Measurements from ENCODE around the gene USH2A.
A peak's percentile ranks its signal among the peaks of the same experiment; 100 is the strongest.

The USH2A gene

GRCh38 chr1:216223486-216223885 lies 199.8 kb downstream of the USH2A start:
- no peaks in the 10 kb centered on the region for H3K4me1 ChIP-seq (ENCODE audit: control insufficient read depth, low read depth, low read length)
- H3K36me3 ChIP-seq (ENCODE audit: control insufficient read depth, low read depth, low read length): no peaks in the 10 kb centered on the region
- no peaks in the 10 kb centered on the region for H3K27me3 ChIP-seq (ENCODE audit: control insufficient read depth, insufficient read depth, low read length)
- H3K4me3 ChIP-seq (ENCODE audit: low read length): no peak overlapping the region
- no peak overlapping the region for H3K9ac ChIP-seq (ENCODE audit: low read length)
- H3K27ac ChIP-seq (ENCODE audit: low read length): no peak overlapping the region
- H3K9me3 ChIP-seq (ENCODE audit: control insufficient read depth, low read depth, low read length): no peaks in the 10 kb centered on the region

- no peaks in the 10 kb centered on the region for H3K36me3 ChIP-seq (ENCODE audit: control insufficient read depth, low read depth, low read length)
- H3K4me1 ChIP-seq (ENCODE audit: control insufficient read depth, low read depth, low read length): no peaks in the 10 kb centered on the region
- H3K4me3 ChIP-seq (ENCODE audit: low read length): no peak overlapping the region
- H3K27ac ChIP-seq (ENCODE audit: low read length): no peak overlapping the region
- H3K9me3 ChIP-seq (ENCODE audit: control insufficient read depth, low read depth, low read length): no peaks in the 10 kb centered on the region
- no peak overlapping the region for H3K9ac ChIP-seq (ENCODE audit: low read length)
- H3K27me3 ChIP-seq (ENCODE audit: control insufficient read depth, insufficient read depth, low read length): no peaks in the 10 kb centered on the region
Observed at GRCh38 chr1:216222288-216222687, 201.0 kb downstream of the USH2A start.

GRCh38 chr1:216221260-216221700 lies 202.0 kb downstream of the USH2A start:
- Histone ChIP-seq H3K9ac (ENCODE audit: low read length) (peak overlapping the region; percentile 5), H3K36me3 (ENCODE audit: control insufficient read depth, low read depth, low read length) (no peaks in the 10 kb centered on the region), H3K27me3 (ENCODE audit: control insufficient read depth, insufficient read depth, low read length) (no peaks in the 10 kb centered on the region), H3K4me3 (ENCODE audit: low read length) (peak overlapping the region; percentile 60), H3K27ac (ENCODE audit: low read length) (peak overlapping the region; percentile 16), H3K9me3 (ENCODE audit: control insufficient read depth, low read depth, low read length) (no peaks in the 10 kb centered on the region), H3K4me1 (ENCODE audit: control insufficient read depth, low read depth, low read length) (no peaks in the 10 kb centered on the region)

- H3K27me3 ChIP-seq (ENCODE audit: control insufficient read depth, insufficient read depth, low read length): no peaks in the 10 kb centered on the region
- H3K36me3 ChIP-seq (ENCODE audit: control insufficient read depth, low read depth, low read length): no peaks in the 10 kb centered on the region
- H3K9ac ChIP-seq (ENCODE audit: low read length): no peak overlapping the region
- H3K4me1 ChIP-seq (ENCODE audit: control insufficient read depth, low read depth, low read length): no peaks in the 10 kb centered on the region
- H3K4me3 ChIP-seq (ENCODE audit: low read length): no peak overlapping the region
- no peak overlapping the region for H3K27ac ChIP-seq (ENCODE audit: low read length)
- H3K9me3 ChIP-seq (ENCODE audit: control insufficient read depth, low read depth, low read length): no peaks in the 10 kb centered on the region
Observed at GRCh38 chr1:216216305-216216704, 206.9 kb downstream of the USH2A start.

GRCh38 chr1:216215169-216215568 lies 208.1 kb downstream of the USH2A start:
- Histone ChIP-seq H3K4me3 (ENCODE audit: low read length) (no peak overlapping the region), H3K36me3 (ENCODE audit: control insufficient read depth, low read depth, low read length) (no peaks in the 10 kb centered on the region), H3K4me1 (ENCODE audit: control insufficient read depth, low read depth, low read length) (no peaks in the 10 kb centered on the region), H3K27me3 (ENCODE audit: control insufficient read depth, insufficient read depth, low read length) (no peaks in the 10 kb centered on the region), H3K9me3 (ENCODE audit: control insufficient read depth, low read depth, low read length) (no peaks in the 10 kb centered on the region), H3K9ac (ENCODE audit: low read length) (no peak overlapping the region), H3K27ac (ENCODE audit: low read length) (no peak overlapping the region)

GRCh38 chr1:216212826-216213225 lies 210.4 kb downstream of the USH2A start:
- H3K9me3 ChIP-seq (ENCODE audit: control insufficient read depth, low read depth, low read length): no peaks in the 10 kb centered on the region
- H3K4me1 ChIP-seq (ENCODE audit: control insufficient read depth, low read depth, low read length): no peaks in the 10 kb centered on the region
- H3K9ac ChIP-seq (ENCODE audit: low read length): no peak overlapping the region
- H3K36me3 ChIP-seq (ENCODE audit: control insufficient read depth, low read depth, low read length): no peaks in the 10 kb centered on the region
- H3K4me3 ChIP-seq (ENCODE audit: low read length): no peak overlapping the region
- H3K27ac ChIP-seq (ENCODE audit: low read length): no peak overlapping the region
- H3K27me3 ChIP-seq (ENCODE audit: control insufficient read depth, insufficient read depth, low read length): no peaks in the 10 kb centered on the region

GRCh38 chr1:216210081-216210480 lies 213.2 kb downstream of the USH2A start:
- H3K27me3 ChIP-seq (ENCODE audit: control insufficient read depth, insufficient read depth, low read length): no peaks in the 10 kb centered on the region
- H3K4me1 ChIP-seq (ENCODE audit: control insufficient read depth, low read depth, low read length): no peaks in the 10 kb centered on the region
- H3K9me3 ChIP-seq (ENCODE audit: control insufficient read depth, low read depth, low read length): no peaks in the 10 kb centered on the region
- no peak overlapping the region for H3K9ac ChIP-seq (ENCODE audit: low read length)
- H3K27ac ChIP-seq (ENCODE audit: low read length): no peak overlapping the region
- H3K4me3 ChIP-seq (ENCODE audit: low read length): no peak overlapping the region
- no peaks in the 10 kb centered on the region for H3K36me3 ChIP-seq (ENCODE audit: control insufficient read depth, low read depth, low read length)

GRCh38 chr1:216209125-216209524 lies 214.1 kb downstream of the USH2A start:
- Histone ChIP-seq H3K4me1 (ENCODE audit: control insufficient read depth, low read depth, low read length) (no peaks in the 10 kb centered on the region), H3K9ac (ENCODE audit: low read length) (no peak overlapping the region), H3K9me3 (ENCODE audit: control insufficient read depth, low read depth, low read length) (no peaks in the 10 kb centered on the region), H3K36me3 (ENCODE audit: control insufficient read depth, low read depth, low read length) (no peaks in the 10 kb centered on the region), H3K27me3 (ENCODE audit: control insufficient read depth, insufficient read depth, low read length) (no peaks in the 10 kb centered on the region), H3K4me3 (ENCODE audit: low read length) (no peak overlapping the region), H3K27ac (ENCODE audit: low read length) (no peak overlapping the region)

GRCh38 chr1:216207154-216207553 lies 216.1 kb downstream of the USH2A start:
- Histone ChIP-seq H3K9ac (ENCODE audit: low read length) (no peak overlapping the region), H3K4me1 (ENCODE audit: control insufficient read depth, low read depth, low read length) (no peaks in the 10 kb centered on the region), H3K4me3 (ENCODE audit: low read length) (no peak overlapping the region), H3K36me3 (ENCODE audit: control insufficient read depth, low read depth, low read length) (no peaks in the 10 kb centered on the region), H3K27ac (ENCODE audit: low read length) (no peak overlapping the region), H3K9me3 (ENCODE audit: control insufficient read depth, low read depth, low read length) (no peaks in the 10 kb centered on the region), H3K27me3 (ENCODE audit: control insufficient read depth, insufficient read depth, low read length) (no peaks in the 10 kb centered on the region)

GRCh38 chr1:216205176-216205575 lies 218.1 kb downstream of the USH2A start:
- H3K36me3 ChIP-seq (ENCODE audit: control insufficient read depth, low read depth, low read length): no peaks in the 10 kb centered on the region
- no peak overlapping the region for H3K9ac ChIP-seq (ENCODE audit: low read length)
- H3K4me3 ChIP-seq (ENCODE audit: low read length): no peak overlapping the region
- no peaks in the 10 kb centered on the region for H3K4me1 ChIP-seq (ENCODE audit: control insufficient read depth, low read depth, low read length)
- no peak overlapping the region for H3K27ac ChIP-seq (ENCODE audit: low read length)
- H3K9me3 ChIP-seq (ENCODE audit: control insufficient read depth, low read depth, low read length): no peaks in the 10 kb centered on the region
- no peaks in the 10 kb centered on the region for H3K27me3 ChIP-seq (ENCODE audit: control insufficient read depth, insufficient read depth, low read length)

- Histone ChIP-seq H3K9ac (ENCODE audit: low read length) (no peak overlapping the region), H3K9me3 (ENCODE audit: control insufficient read depth, low read depth, low read length) (no peaks in the 10 kb centered on the region), H3K4me3 (ENCODE audit: low read length) (no peak overlapping the region), H3K4me1 (ENCODE audit: control insufficient read depth, low read depth, low read length) (no peaks in the 10 kb centered on the region), H3K27me3 (ENCODE audit: control insufficient read depth, insufficient read depth, low read length) (no peaks in the 10 kb centered on the region), H3K36me3 (ENCODE audit: control insufficient read depth, low read depth, low read length) (no peaks in the 10 kb centered on the region), H3K27ac (ENCODE audit: low read length) (no peak overlapping the region)
Observed at GRCh38 chr1:216201946-216202345, 221.3 kb downstream of the USH2A start.

- Histone ChIP-seq H3K9ac (ENCODE audit: low read length) (no peak overlapping the region), H3K9me3 (ENCODE audit: control insufficient read depth, low read depth, low read length) (no peaks in the 10 kb centered on the region), H3K4me1 (ENCODE audit: control insufficient read depth, low read depth, low read length) (no peaks in the 10 kb centered on the region), H3K4me3 (ENCODE audit: low read length) (no peak overlapping the region), H3K36me3 (ENCODE audit: control insufficient read depth, low read depth, low read length) (no peaks in the 10 kb centered on the region), H3K27me3 (ENCODE audit: control insufficient read depth, insufficient read depth, low read length) (no peaks in the 10 kb centered on the region), H3K27ac (ENCODE audit: low read length) (no peak overlapping the region)
Observed at GRCh38 chr1:216200941-216201340, 222.3 kb downstream of the USH2A start.
